K562 (cell line): ENCODE data around the gene TRAF3IP1. TPM values are rescaled to one million over a fixed set of nuclear protein-coding genes. Genes with fewer than 3 reads are reported as not detected.

ENCODE experiments used
- ILK ChIP-seq: fragments of 450-650 bp; IDR thresholded peaks from 2 replicates; pipeline ENCODE4 v1.6.1; 2016; ENCODE audit warnings: missing genetic modification characterization, low read depth, mild to moderate bottlenecking, missing compliant biosample characterization, moderate library complexity, borderline replicate concordance
- SRSF7 ChIP-seq: fragments of 200-400 bp; formaldehyde crosslinking; optimal IDR thresholded peaks from 2 replicates; pipeline ENCODE3; 2017; ENCODE audit warnings: mild to moderate bottlenecking, low read depth, low read length
- TAF9B ChIP-seq: fragments of 450-650 bp; IDR thresholded peaks from 2 replicates; pipeline ENCODE4 v1.6.1; 2018; ENCODE audit warnings: mild to moderate bottlenecking; ENCODE audit not compliant: partially characterized antibody
- ZBTB7A ChIP-seq: IDR thresholded peaks from 2 replicates; pipeline ENCODE4 v1.6.1; 2011; ENCODE audit warnings: low read depth, mild to moderate bottlenecking, low read length, moderate library complexity, borderline replicate concordance; ENCODE audit not compliant: control insufficient read depth
- ZNF717 ChIP-seq: fragments of 250-450 bp; sonication (Bioruptor Pico); IDR thresholded peaks from 2 replicates; pipeline ENCODE4 v1.5.0; 2021
- polyA plus RNA-seq, 8 experiments: library from polyadenylated mRNA; depleted of rRNA in 4 of 8; stranded (reverse) in 5 of 8; unstranded in 3 of 8; fragments of >200 nt; fragmentation: Nextera tagmentation in 2 of 8; fragmentation: Illumina TruSeq in 1 of 8; extraction: Ambion mirVana in 2 of 8; extraction: Trizol in 1 of 8; gene quantifications; 2 replicates each; pipeline versions ENCODE4 v1.2.1 to v1.2.3, GENCODE V29; 2011 to 2014; ENCODE audit warnings: inconsistent platforms in 1 of 8, missing spikeins in 1 of 8
- total RNA-seq, 7 experiments: library from RNA; depleted of rRNA in 6 of 7; stranded (reverse); fragments of >200 nt in 6 of 7; fragmentation: Illumina TruSeq in 2 of 7; extraction: Trizol in 2 of 7; gene quantifications; 2 replicates each; pipeline versions ENCODE4 v1.2.1 to v1.2.3, GENCODE V29; 2011 to 2021; ENCODE audit warnings: low replicate concordance in 1 of 7
- TF ChIP-seq, protein P1 (sequence below), 2 experiments: IDR thresholded peaks; 2 replicates each; pipeline ENCODE4 v1.6.1; 2011; ENCODE audit warnings: borderline replicate concordance in 1 of 2, control low read depth in 1 of 2, low read depth in 1 of 2, low read length in 1 of 2, mild to moderate bottlenecking in 1 of 2, mixed read lengths in 1 of 2, moderate library complexity in 1 of 2; ENCODE audit not compliant: insufficient read depth in 1 of 2, insufficient read length in 1 of 2, poor library complexity in 1 of 2, severe bottlenecking in 1 of 2; ENCODE audit errors: extremely low read depth in 1 of 2
- TF ChIP-seq, protein P2 (sequence below): fragments of 450-650 bp; formaldehyde crosslinking; IDR thresholded peaks from 2 replicates; pipeline ENCODE4 v1.4.0; 2022; ENCODE audit warnings: mild to moderate bottlenecking, moderate library complexity

The TRAF3IP1 gene
- total and polyA plus RNA-seq, 9 of the 15 experiments (the other 6 are each of a cell fraction or from before 2014, with no cell fraction given): 1.3 to 7.4 (median 3.4) TPM

DNA sequence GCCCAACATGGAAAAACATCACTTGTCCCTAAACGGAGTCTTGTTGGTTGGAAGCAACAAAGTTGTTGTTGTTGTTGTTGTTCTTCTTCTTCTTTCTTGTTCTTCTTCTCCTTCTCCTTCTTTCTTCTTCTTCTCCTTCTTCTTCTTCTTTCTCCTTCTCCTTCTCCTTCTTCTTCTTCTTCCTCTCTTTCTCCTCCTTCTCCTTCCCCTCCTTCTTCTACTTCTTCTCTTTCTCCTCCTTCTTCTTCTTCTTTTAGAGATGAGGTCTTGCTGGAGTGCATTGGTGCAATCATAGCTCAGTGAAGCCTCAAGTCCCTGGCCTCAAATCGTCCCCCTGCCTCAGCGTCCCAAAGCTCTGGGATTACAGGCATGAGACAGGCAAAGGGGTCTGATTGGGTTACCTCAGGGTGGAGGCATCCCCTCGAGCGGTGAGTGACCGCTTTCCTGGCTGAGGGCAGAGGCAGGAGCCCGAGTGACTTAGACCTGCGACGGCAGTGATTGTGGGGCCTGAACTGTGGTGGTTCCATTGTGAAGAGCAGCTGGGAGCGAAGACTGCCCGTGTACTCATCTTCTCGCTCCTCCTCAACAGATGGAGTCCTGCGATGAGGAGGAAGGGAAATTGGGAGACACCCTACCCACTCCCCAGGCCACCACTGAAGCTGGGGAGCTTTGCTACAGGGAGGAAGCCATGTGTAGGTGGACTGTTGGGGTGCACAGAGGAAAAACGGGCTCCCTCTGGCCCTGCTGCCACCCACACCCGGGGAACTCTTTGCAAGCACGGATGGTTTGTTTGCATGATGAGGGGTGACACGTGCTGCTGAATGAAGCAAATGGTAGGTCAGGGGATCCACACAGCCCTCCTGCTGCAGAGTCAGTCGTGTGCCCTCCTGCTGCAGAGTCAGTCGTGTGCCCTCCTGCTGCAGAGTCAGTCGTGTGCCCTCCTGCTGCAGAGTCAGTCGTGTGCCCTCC, 24.9 kb upstream of the TRAF3IP1 start (continued):
- TF ChIP-seq ZBTB7A (no peak), TAF9B (no peak), ILK (tag) (no peak), SRSF7 (no peak), ZNF717 (no peak)
- TF ChIP-seq, protein P1, sequence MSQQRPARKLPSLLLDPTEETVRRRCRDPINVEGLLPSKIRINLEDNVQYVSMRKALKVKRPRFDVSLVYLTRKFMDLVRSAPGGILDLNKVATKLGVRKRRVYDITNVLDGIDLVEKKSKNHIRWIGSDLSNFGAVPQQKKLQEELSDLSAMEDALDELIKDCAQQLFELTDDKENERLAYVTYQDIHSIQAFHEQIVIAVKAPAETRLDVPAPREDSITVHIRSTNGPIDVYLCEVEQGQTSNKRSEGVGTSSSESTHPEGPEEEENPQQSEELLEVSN (IDR thresholded peaks at IDR 0.05; ENCODE audit: borderline replicate concordance in 1 of 2, extremely low read depth in 1 of 2, insufficient read depth in 1 of 2, insufficient read length in 1 of 2, low read depth in 1 of 2, low read length in 1 of 2, poor library complexity in 1 of 2, severe bottlenecking in 1 of 2): no peak
- TF ChIP-seq, protein P2, sequence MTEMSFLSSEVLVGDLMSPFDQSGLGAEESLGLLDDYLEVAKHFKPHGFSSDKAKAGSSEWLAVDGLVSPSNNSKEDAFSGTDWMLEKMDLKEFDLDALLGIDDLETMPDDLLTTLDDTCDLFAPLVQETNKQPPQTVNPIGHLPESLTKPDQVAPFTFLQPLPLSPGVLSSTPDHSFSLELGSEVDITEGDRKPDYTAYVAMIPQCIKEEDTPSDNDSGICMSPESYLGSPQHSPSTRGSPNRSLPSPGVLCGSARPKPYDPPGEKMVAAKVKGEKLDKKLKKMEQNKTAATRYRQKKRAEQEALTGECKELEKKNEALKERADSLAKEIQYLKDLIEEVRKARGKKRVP: no peak
- TF ChIP-seq, all 486 proteins: peak for 0
